HepG2 (cell line): ENCODE measurements around the gene KLB. TPM values are rescaled to one million over a fixed set of nuclear protein-coding genes. Genes with fewer than 3 reads are reported as not detected.

Experiments
- ATAC-seq: fragments of 200-7000 bp; cut with Tn5 transposase; 3 replicates; pipeline ENCODE4 v1.9.1; 2020; ENCODE audit warnings: mild to moderate bottlenecking, moderate library complexity
- BruUV-seq: library from RNA; stranded (reverse); fragments of 400-500 nt; replicated peaks from 2 replicates; lab custom pipeline; 2021; lab: Mats Ljungman, UMichigan
- CTCF ChIA-PET: fragments of 300-600 bp; formaldehyde crosslinking; extraction: SDS; loops from one replicate; lab custom pipeline; 2021; ENCODE audit warnings: low total read pairs, inconsistent platforms, low intra/inter-chr PET ratio; lab: Yijun Ruan, JAX
- POLR2A ChIA-PET: fragments of 350-600 bp; sonication (Branson Sonifier 250); formaldehyde crosslinking; loops from one replicate; lab custom pipeline; 2020; ENCODE audit warnings: antibody characterized with exemption, inconsistent platforms; lab: Yijun Ruan, JAX
- DNase-seq: peaks from one replicate; pipeline ENCODE4 v3.0.0-alpha.2; 2015; ENCODE audit warnings: low spot score
- FAIRE-seq: peaks from 3 replicates; lab custom pipeline; 2011; peaks lifted over from hg19 to GRCh38; lab: Jason Lieb, UNC
- H2AFZ ChIP-seq: one replicate; pipeline ENCODE4 v1.6.1; 2011; ENCODE audit warnings: low read length, inconsistent platforms
- H3K27ac ChIP-seq: fragments of 300-600 bp; 3 replicates; pipeline ENCODE4 v1.8.0; 2011; ENCODE audit warnings: mixed run types, mild to moderate bottlenecking, mixed read lengths, low read length, inconsistent platforms; ENCODE audit not compliant: insufficient read depth; ENCODE audit errors: extremely low read length
- H3K27me3 ChIP-seq, 2 experiments: fragments of 200-600 bp in 1 of 2; 2 replicates in 1 of 2; 3 replicates in 1 of 2; pipeline versions ENCODE4 v1.6.0 to v1.8.0; 2011; ENCODE audit warnings: low read length in 2 of 2, mild to moderate bottlenecking in 2 of 2, moderate library complexity in 2 of 2, inconsistent platforms in 1 of 2; ENCODE audit not compliant: insufficient read depth in 2 of 2, control insufficient read depth in 1 of 2
- H3K36me3 ChIP-seq, 2 experiments: fragments of 200-600 bp in 1 of 2; replicated peaks in 1 of 2; 2 replicates in 1 of 2; 3 replicates in 1 of 2; pipeline versions ENCODE4 v1.5.1 to v1.8.0; 2011; ENCODE audit warnings: low read length in 2 of 2, inconsistent platforms in 1 of 2; ENCODE audit not compliant: insufficient read depth in 2 of 2, control insufficient read depth in 1 of 2
- H3K4me1 ChIP-seq: 2 replicates; pipeline ENCODE4 v1.5.1; 2012; ENCODE audit warnings: low read length, inconsistent platforms; ENCODE audit not compliant: insufficient read depth
- H3K4me2 ChIP-seq: 2 replicates; pipeline ENCODE4 v1.6.0; 2011; ENCODE audit warnings: low read depth, low read length, inconsistent platforms
- H3K4me3 ChIP-seq, 3 experiments: fragments of 200-600 bp in 1 of 3; sonication (generic), shearing (Covaris generic) in 1 of 3; replicated peaks in 1 of 3; 2 replicates each; pipeline ENCODE4 v1.5.1; 2011 to 2016; ENCODE audit warnings: low read length in 3 of 3, inconsistent platforms in 2 of 3, low read depth in 2 of 3, mild to moderate bottlenecking in 2 of 3, control low read depth in 1 of 3, mixed read lengths in 1 of 3; ENCODE audit not compliant: insufficient read depth in 1 of 3
- H3K79me2 ChIP-seq: one replicate; pipeline ENCODE4 v1.6.1; 2011; ENCODE audit warnings: low read length, inconsistent platforms; ENCODE audit not compliant: insufficient read depth
- H3K9ac ChIP-seq: 2 replicates; pipeline ENCODE4 v1.6.0; 2011; ENCODE audit warnings: mild to moderate bottlenecking, low read depth, low read length, inconsistent platforms; ENCODE audit not compliant: insufficient read depth
- H3K9me3 ChIP-seq: 2 replicates; pipeline ENCODE4 v1.5.1; 2012; ENCODE audit warnings: mild to moderate bottlenecking, low read length
- H4K20me1 ChIP-seq: 2 replicates; pipeline ENCODE4 v1.6.0; 2011; ENCODE audit warnings: inconsistent platforms, mild to moderate bottlenecking, low read length, moderate library complexity; ENCODE audit not compliant: insufficient read depth
- CBX1 ChIP-seq: IDR thresholded peaks from one replicate; pipeline ENCODE4 v1.6.1; 2016; ENCODE audit warnings: antibody characterized with exemption, low read depth
- GATAD2A ChIP-seq: IDR thresholded peaks from 2 replicates; pipeline ENCODE4 v1.6.1; 2016
- MAF1 ChIP-seq: sonication (generic); formaldehyde crosslinking; IDR thresholded peaks from 2 replicates; pipeline ENCODE4 v1.5.0; 2020; ENCODE audit warnings: missing genetic modification reagents, borderline replicate concordance
- MAX ChIP-seq: IDR thresholded peaks from 2 replicates; pipeline ENCODE4 v1.6.1; 2012; ENCODE audit warnings: inconsistent platforms
- SETDB1 ChIP-seq: sonication (generic); formaldehyde crosslinking; IDR thresholded peaks from 2 replicates; pipeline ENCODE4 v1.5.1; 2020; ENCODE audit warnings: missing genetic modification reagents, mild to moderate bottlenecking, borderline replicate concordance
- SNAI1 ChIP-seq: sonication (generic); formaldehyde crosslinking; IDR thresholded peaks from 2 replicates; pipeline ENCODE4 v1.5.0; 2020; ENCODE audit warnings: mild to moderate bottlenecking, missing genetic modification reagents, borderline replicate concordance
- SSRP1 ChIP-seq: IDR thresholded peaks from 2 replicates; pipeline ENCODE4 v1.6.1; 2016; ENCODE audit warnings: control low read depth
- ZNF670 ChIP-seq: sonication (generic); formaldehyde crosslinking; IDR thresholded peaks from 2 replicates; pipeline ENCODE4 v1.8.0; 2022; ENCODE audit warnings: mild to moderate bottlenecking, missing genetic modification reagents, borderline replicate concordance
- ZSCAN22 ChIP-seq: sonication (generic); formaldehyde crosslinking; IDR thresholded peaks from 2 replicates; pipeline ENCODE4 v1.4.0; 2020; ENCODE audit warnings: mild to moderate bottlenecking, missing genetic modification reagents
- WGBS: methylation state at CpG from one replicate; pipeline ENCODE4 v1.1.6; 2017; ENCODE audit warnings: low lambda C conversion rate; 5-methylcytosine and 5-hydroxymethylcytosine counted together
- in situ Hi-C: cut with HindIII; loops from 2 replicates; pipeline ENCODE4 v1.10.0; 2017; ENCODE audit warnings: low pct_unique_long_range_greater_than_20kb; ENCODE audit not compliant: extremely low pct_ligation_motif_present
- intact Hi-C: fragments of 100-400 bp; cut with micrococcal nuclease; formaldehyde crosslinking; loops from one replicate; pipeline ENCODE4 v1.10.0; 2022; ENCODE audit not compliant: unreplicated experiment
- polyA plus RNA-seq, 8 experiments: library from polyadenylated mRNA; depleted of rRNA in 3 of 8; stranded (reverse) in 7 of 8; unstranded in 1 of 8; fragments of >200 nt; fragmentation: Illumina TruSeq in 4 of 8; extraction: Trizol in 4 of 8; gene quantifications; 2 replicates each; pipeline versions ENCODE4 v1.2.1 to v1.2.3, GENCODE V29; 2011 to 2016; ENCODE audit warnings: low read depth in 4 of 8, missing spikeins in 1 of 8, mixed read lengths in 1 of 8; ENCODE audit not compliant: insufficient read depth in 1 of 8
- total RNA-seq, 5 experiments: library from RNA; depleted of rRNA; stranded (reverse); fragments of >200 nt; fragmentation: Illumina TruSeq; extraction: Trizol; gene quantifications; 2 replicates each; pipeline ENCODE4 v1.2.3, GENCODE V29; 2016; ENCODE audit warnings: low read depth in 1 of 5
- TF ChIP-seq, protein P1 (sequence below): sonication (generic); formaldehyde crosslinking; IDR thresholded peaks from 2 replicates; pipeline ENCODE4 v1.5.0; 2020; ENCODE audit warnings: missing genetic modification reagents, mild to moderate bottlenecking, borderline replicate concordance

The KLB gene
- total and polyA plus RNA-seq, 2 of the 13 experiments (the other 11 are each of a cell fraction or from before 2014, with no cell fraction given): 25.3 to 82.0 TPM

DNA sequence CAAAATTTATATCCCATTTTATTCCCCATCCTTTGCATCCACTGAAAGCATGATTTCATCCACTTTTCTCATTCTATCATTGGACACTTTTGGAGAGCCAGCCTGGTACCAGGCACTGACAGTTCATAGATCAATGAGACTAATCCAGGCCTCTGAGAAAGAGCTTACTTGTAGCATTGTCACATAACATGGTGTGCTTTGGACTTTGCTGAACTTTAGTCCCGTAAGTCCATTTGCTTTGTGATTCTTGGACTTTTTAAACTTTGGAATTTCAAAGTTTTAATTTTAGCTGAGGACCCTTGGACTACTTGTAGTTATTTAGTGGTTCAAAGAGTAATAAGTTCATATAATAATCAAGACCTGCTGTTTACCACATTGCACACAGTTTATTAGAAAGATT lies 63.7 kb downstream of the KLB start (continued):
- no peak for TF ChIP-seq ZSCAN22
- TF ChIP-seq, all 625 proteins: peak for 22

GRCh38 chr4:39472396-39472795 lies 65.7 kb downstream of the KLB start:
- POLR2A ChIA-PET: interaction anchor here (1.2 to 5.3 kb wide), 2 partner anchors 13 to 55 kb away, joined by 4 to 34 read pairs; partner anchors contain the start of genes LIAS, RPL9 and UGDH
- no peak overlapping the region for H3K4me3 ChIP-seq
- in situ Hi-C loops: no loop called here

More at GRCh38 chr4:39472396-39472795, 65.7 kb downstream of the KLB start:
- no peak overlapping the region for H2AFZ ChIP-seq
- H3K79me2 ChIP-seq: no peaks in the 10 kb centered on the region
- WGBS: 96% methylated on average over 3 of the region's 3 CpGs
- no peak for ATAC-seq
- no peak for FAIRE-seq
- no peak overlapping the region for H3K9ac ChIP-seq
- no peak for DNase-seq
- CTCF ChIA-PET: no interaction called here
- no peaks in the 10 kb centered on the region for H3K27me3 ChIP-seq
- no peak overlapping the region for H3K4me2 ChIP-seq
- BruUV-seq: no TSS peak
- H3K27ac ChIP-seq: no peak overlapping the region
- H3K36me3 ChIP-seq: peaks cover 2 to 6% of the 10 kb centered on the region in 2 experiments; a peak in 3 of 5 replicates
- peaks cover 34% of the 10 kb centered on the region for H3K4me1 ChIP-seq
- no peaks in the 10 kb centered on the region for H3K9me3 ChIP-seq
- TF ChIP-seq GATAD2A (CRISPR knock-in tag) (no peak), SETDB1 (no peak), CBX1 (no peak), MAX (no peak), SSRP1 (CRISPR knock-in tag) (no peak), SNAI1 (no peak), MAF1 (CRISPR knock-in tag) (no peak), ZNF670 (no peak)
- TF ChIP-seq, protein P1, sequence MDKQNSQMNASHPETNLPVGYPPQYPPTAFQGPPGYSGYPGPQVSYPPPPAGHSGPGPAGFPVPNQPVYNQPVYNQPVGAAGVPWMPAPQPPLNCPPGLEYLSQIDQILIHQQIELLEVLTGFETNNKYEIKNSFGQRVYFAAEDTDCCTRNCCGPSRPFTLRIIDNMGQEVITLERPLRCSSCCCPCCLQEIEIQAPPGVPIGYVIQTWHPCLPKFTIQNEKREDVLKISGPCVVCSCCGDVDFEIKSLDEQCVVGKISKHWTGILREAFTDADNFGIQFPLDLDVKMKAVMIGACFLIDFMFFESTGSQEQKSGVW (CRISPR knock-in tag): no peak
- TF ChIP-seq, all 625 proteins: peak for 0
- no peaks in the 10 kb centered on the region for H4K20me1 ChIP-seq
- intact Hi-C loops: no loop called here
